Ectodermal cell (in vitro differentiated cells): ENCODE data around the gene FAM20B.

Experiments used
- H3K27ac ChIP-seq: 2 replicates; pipeline ENCODE4 v1.7.0; 2013; ENCODE audit warnings: mild to moderate bottlenecking, low read depth, low read length; ENCODE audit not compliant: insufficient read depth, poor library complexity, severe bottlenecking
- H3K27me3 ChIP-seq: 2 replicates; pipeline ENCODE4 v1.7.0; 2013; ENCODE audit warnings: mild to moderate bottlenecking, low read length; ENCODE audit not compliant: insufficient read depth, control insufficient read depth, poor library complexity, severe bottlenecking
- H3K36me3 ChIP-seq: one replicate; pipeline ENCODE4 v1.7.0; 2013; ENCODE audit warnings: low read length; ENCODE audit not compliant: control insufficient read depth, insufficient read depth
- H3K4me1 ChIP-seq: one replicate; pipeline ENCODE4 v1.7.0; 2013; ENCODE audit warnings: low read length; ENCODE audit not compliant: control insufficient read depth, insufficient read depth
- H3K4me3 ChIP-seq: 2 replicates; pipeline ENCODE4 v1.7.0; 2013; ENCODE audit warnings: low read depth, low read length, control low read depth; ENCODE audit not compliant: insufficient read depth
- H3K9me3 ChIP-seq: 2 replicates; pipeline ENCODE4 v1.7.0; 2013; ENCODE audit warnings: mild to moderate bottlenecking, low read length, moderate library complexity; ENCODE audit not compliant: control insufficient read depth
- WGBS, 2 experiments: methylation state at CpG; one replicate each; pipeline ENCODE4 v1.1.7; 2013; ENCODE audit warnings: missing lambda C conversion rate in 2 of 2; 5-methylcytosine and 5-hydroxymethylcytosine counted together

Gene FAM20B

DNA sequence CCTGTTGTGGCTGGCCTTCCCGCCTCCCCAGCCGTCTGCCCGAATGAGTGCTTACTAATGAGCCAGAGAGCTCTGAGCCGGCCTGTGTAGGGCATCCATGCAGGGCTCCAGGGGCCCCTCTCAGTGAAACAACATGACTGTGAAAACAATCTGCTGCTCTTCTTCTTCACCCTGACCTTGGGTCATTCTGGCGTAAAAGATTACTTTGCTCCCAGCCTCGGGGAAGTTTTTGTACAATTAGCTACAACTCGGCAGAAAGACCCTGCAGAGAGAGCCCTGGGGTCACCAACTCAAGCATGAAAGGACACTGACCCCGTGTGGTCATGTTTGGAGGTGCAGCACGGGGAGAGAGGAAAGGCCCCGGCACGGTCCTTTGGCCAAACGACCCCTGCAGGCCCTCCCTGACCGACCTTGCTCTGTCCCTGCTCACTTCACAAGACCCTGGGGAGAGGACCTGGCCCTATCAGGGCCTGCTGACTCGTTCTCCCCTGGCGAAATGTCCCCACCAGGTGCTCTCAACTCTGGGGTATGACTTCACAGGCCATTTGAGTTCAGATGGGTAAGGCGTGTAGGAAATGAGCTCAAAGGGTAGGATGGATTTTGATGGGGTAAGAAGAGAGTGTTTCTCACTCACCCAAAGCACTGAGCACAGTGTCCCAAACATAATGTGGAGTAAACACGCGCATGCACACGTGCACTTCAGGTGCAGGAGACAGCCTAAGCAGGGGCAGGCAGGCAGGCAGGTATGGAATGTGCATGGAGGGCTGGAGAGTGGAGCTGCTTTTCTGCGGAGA, 22.9 kb upstream of the FAM20B start:
- Histone ChIP-seq H3K36me3 (no peaks in the 10 kb centered on the region), H3K9me3 (no peaks in the 10 kb centered on the region), H3K27ac (no peak overlapping the region), H3K27me3 (no peaks in the 10 kb centered on the region), H3K4me1 (peaks cover 3% of the 10 kb centered on the region), H3K4me3 (no peak overlapping the region)
- WGBS, 2 experiments = 29 to 31% methylated on average over 20 of the region's 20 CpGs

DNA sequence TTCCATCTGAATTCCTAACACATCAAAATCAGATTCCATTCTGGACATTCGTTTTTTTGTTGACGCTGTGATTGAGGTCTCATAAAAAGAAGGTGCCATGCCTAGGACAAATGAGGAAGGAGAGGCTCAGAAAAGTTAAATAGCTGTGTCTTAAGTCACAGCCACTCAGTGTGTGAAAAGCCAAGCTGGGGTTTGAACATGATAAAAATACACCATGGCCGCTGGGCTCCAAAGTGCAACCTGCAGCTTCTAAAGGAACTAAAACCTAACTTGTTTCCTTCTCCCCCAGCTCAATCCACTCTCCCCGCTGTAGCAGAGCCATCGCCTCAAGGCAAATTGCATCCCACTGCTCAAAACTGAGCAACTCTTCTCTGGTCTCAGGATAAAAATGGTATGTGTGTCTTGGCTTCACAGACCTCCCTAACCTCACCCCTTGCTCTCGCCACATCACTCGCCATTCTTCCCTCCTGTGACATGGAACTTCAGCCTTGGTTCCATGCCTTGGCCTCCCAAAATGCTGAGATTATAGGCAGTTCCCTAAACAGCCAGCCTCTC, 22.1 kb upstream of the FAM20B start:
- Histone ChIP-seq H3K27me3 (no peaks in the 10 kb centered on the region), H3K27ac (no peak overlapping the region), H3K9me3 (no peaks in the 10 kb centered on the region), H3K4me1 (peaks cover 3% of the 10 kb centered on the region), H3K36me3 (no peaks in the 10 kb centered on the region), H3K4me3 (no peak overlapping the region)
- 91 to 94% methylated on average over 7 of the region's 7 CpGs for WGBS, 2 experiments

DNA sequence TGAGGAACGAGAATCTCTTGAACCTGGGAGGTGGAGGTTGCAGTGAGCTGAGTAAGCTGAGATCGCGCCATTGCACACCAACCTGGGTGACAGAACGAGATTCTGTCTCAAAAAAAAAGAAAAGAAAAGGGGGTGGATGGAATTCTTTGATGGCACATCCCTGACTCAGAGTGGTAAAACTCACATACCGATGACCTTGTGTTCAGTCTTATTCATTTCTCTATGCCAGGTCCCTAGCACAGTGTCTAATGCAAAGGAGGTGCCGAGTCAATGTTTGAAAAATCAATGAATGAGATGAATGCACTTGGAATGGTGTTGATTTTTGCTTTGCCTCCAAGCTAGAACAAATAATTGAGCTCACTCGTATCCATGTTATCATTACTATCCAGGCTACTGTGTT, 18.5 kb upstream of the FAM20B start:
- Histone ChIP-seq H3K27ac (no peak overlapping the region), H3K9me3 (no peaks in the 10 kb centered on the region), H3K4me1 (peaks cover 3% of the 10 kb centered on the region), H3K27me3 (no peaks in the 10 kb centered on the region), H3K4me3 (no peak overlapping the region), H3K36me3 (no peaks in the 10 kb centered on the region)
- WGBS, 2 experiments = 68 to 70% methylated on average over 7 of the region's 7 CpGs

GRCh38 chr1:179010671-179011070, 15.0 kb upstream of the FAM20B start:
- H3K9me3 ChIP-seq = no peaks in the 10 kb centered on the region
- no peaks in the 10 kb centered on the region for H3K4me1 ChIP-seq
- no peaks in the 10 kb centered on the region for H3K27me3 ChIP-seq
- H3K27ac ChIP-seq = no peak overlapping the region
- no peak overlapping the region for H3K4me3 ChIP-seq
- H3K36me3 ChIP-seq = no peaks in the 10 kb centered on the region
- 85 to 100% methylated on average over 2 of the region's 2 CpGs for WGBS, 2 experiments

DNA sequence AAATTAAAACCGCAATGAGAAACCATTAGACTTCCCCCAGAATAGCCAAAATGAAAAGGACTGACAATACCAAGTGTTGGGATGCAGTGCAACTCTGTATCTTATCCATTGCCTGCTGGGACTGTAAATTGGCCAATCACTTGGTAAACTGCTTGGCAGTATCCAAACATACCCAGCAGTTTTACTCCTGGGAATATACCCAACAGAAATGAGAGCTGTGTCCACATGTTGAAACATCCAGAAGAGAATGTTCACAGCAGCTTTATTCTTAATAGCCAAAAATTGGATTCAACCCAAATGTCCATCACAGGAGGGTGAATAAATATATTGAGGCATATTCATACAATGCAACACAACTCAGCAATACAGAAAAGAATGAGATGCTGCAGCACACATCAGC, 13.7 kb upstream of the FAM20B start:
- no peak overlapping the region for H3K4me3 ChIP-seq
- 73 to 88% methylated on average over 1 of the region's 1 CpG for WGBS, 2 experiments
- no peaks in the 10 kb centered on the region for H3K4me1 ChIP-seq
- no peaks in the 10 kb centered on the region for H3K9me3 ChIP-seq
- H3K27ac ChIP-seq = no peak overlapping the region
- no peaks in the 10 kb centered on the region for H3K36me3 ChIP-seq
- H3K27me3 ChIP-seq = no peaks in the 10 kb centered on the region

DNA sequence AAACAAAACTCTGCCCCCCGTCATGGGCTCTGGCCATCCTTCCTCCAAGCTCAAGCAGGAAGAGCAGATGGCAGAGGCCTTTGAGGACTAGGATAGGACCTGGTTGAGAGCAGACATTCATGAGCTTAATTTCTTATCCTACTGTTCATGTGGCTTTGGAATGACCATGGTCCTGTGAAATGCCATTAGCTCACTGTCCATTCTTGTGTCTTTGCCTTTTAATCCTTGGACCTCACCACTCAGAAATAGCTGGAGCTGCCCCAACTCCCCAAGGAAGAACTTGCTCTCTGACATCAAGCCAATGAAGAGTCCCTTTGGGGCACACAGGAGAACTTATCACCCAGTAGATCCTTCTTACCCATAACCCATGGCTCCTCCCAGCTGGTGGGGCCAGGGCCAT, 11.6 kb upstream of the FAM20B start:
- Histone ChIP-seq H3K4me1 (no peaks in the 10 kb centered on the region), H3K27me3 (no peaks in the 10 kb centered on the region), H3K27ac (no peak overlapping the region), H3K9me3 (no peaks in the 10 kb centered on the region), H3K4me3 (no peak overlapping the region), H3K36me3 (no peaks in the 10 kb centered on the region)
- WGBS, 2 experiments = 96 to 100% methylated on average over 1 of the region's 1 CpG

- Histone ChIP-seq H3K4me3 (no peak overlapping the region), H3K36me3 (no peaks in the 10 kb centered on the region), H3K9me3 (no peaks in the 10 kb centered on the region), H3K27me3 (no peaks in the 10 kb centered on the region), H3K4me1 (no peaks in the 10 kb centered on the region), H3K27ac (no peak overlapping the region)
- WGBS, 2 experiments = 70 to 88% methylated on average over 2 of the region's 2 CpGs
These were observed 10.3 kb upstream of the FAM20B start for GRCh38 chr1:179015396-179015795.

DNA sequence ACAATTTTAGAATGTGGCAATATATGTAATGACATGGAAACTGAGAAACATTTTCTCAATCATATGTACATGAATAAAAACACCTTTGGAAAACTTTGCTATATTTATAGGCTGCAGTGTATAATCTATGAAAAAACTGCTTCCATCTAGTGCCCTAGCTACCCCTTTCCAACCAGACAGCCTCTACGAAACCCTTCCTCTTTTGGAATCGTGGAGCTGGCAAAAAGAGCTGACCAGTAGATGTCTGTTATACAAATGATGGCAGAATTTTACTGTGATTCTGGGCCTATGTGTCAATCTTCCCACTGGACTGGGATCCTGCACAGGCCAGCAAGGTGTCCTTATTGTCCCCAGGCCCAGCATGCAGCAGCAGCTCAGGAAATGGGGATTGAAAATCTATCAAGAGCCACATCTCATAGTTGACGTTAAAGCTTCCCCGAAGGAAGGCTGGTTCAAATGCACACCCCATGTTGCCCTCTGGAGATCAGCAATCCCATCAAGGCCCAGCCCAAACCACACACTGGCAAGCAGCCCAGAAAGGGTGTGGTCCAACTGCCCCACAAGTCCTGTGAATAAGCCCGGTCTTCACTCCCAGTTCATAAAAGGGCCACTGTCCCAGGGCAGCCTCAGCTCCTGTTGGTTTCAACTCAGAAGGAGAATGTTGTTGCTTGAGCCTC, 8.8 kb upstream of the FAM20B start:
- no peaks in the 10 kb centered on the region for H3K27me3 ChIP-seq
- H3K9me3 ChIP-seq = no peaks in the 10 kb centered on the region
- no peaks in the 10 kb centered on the region for H3K36me3 ChIP-seq
- 87 to 89% methylated on average over 5 of the region's 5 CpGs for WGBS, 2 experiments
- no peak overlapping the region for H3K4me3 ChIP-seq
- H3K4me1 ChIP-seq = no peaks in the 10 kb centered on the region
- no peak overlapping the region for H3K27ac ChIP-seq

DNA sequence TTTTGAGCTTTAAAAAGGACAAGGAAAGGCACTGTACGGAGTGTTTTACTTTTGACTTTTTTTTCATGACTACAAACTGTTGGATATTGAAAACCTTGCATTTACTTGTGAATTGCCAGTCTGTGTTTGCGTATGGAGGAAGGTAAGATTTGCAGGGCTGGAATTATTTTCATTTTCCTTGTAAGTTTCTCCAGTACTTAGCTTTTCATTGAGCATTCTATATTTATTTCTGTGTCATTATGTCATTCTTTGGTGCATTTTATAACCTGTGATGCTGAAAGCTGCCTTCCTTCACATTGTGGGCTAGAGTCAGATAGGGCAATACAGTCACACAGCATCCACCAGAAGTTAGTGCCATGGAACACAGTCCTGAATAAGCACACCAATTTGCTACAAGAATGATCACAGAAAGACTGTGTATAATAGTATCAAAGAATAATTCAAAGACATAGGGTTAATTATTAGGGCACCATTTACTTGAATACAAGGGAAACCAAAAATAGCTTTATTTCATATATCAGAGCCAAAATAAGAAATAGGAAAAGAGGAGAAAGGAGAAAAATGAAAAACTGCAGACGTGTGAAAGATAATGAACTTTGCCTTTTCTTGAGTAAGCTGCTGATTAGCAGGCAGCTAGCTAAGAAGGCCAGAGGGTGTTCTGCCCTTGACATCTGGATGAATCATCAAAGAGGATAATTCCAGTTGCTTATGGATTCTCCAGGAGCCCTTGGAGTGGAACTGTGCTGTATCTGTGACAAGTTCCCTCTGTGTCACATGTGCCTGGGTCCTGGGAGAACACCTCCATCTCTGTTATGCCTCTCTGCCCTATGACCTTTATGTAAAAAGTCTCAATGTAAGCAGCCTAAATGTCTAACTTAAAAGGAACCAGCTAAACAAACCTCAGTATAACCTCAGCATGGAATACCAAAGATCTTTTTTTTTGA, 8.0 kb upstream of the FAM20B start:
- Histone ChIP-seq H3K36me3 (no peaks in the 10 kb centered on the region), H3K4me1 (no peaks in the 10 kb centered on the region), H3K27ac (no peak overlapping the region), H3K9me3 (no peaks in the 10 kb centered on the region), H3K27me3 (no peaks in the 10 kb centered on the region), H3K4me3 (no peak overlapping the region)
- 61 to 62% methylated on average over 3 of the region's 3 CpGs for WGBS, 2 experiments
